HG03045 (cell line): Measurements from ENCODE around the gene GNPTAB.
"Not testable (repeated sequence)": the region's sequence is repeated elsewhere in the genome, so short reads cannot be mapped to it uniquely, and the experiment has no call there.

ENCODE experiments used
- ATAC-seq: cut with Tn5 transposase; IDR thresholded peaks from one replicate; pipeline ENCODE4 v1.9.1; 2021; ENCODE audit warnings: mild to moderate bottlenecking, moderate library complexity; ENCODE audit not compliant: unreplicated experiment

Gene GNPTAB

GRCh38 chr12:101830367-101831325 is at the start of gene GNPTAB:
TSS of gene GNPTAB (minus strand) at chr12:101830959. CDS start at chr12:101830675, 284 bp downstream.
- peak; percentile 91 for ATAC-seq

DNA sequence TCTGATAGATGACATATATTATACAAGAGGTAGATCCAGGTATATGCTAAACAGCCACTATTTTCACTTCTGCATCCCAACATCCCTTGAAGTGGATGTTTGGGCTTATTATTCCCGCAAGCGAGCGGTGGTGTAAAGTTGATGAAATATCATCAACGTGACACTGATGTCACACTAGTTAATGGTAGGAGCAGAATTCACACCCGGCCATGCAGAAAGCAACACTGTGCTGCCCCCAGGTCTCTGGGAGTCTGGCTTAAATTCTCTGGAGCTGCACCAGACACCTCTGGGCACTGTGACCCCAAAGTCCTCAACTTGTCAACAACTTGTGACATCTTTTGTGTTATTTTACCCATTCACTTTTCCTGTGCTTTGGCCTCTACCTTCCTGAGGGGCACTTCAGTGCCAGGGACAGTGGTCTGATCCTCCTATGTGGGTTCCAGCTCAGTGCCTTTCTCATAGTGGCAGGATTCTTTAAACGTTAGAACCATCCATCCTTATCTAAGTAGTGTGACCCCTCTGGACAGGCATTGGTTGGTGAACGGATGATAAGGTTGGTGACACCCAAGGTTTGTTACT is 47.6 kb upstream of the GNPTAB start:
- ATAC-seq: no peak

- peak; percentile 26 for ATAC-seq
Measured at GRCh38 chr12:101877806-101878242, 47.1 kb upstream of the GNPTAB start.

GRCh38 chr12:101876861-101877805 is 46.4 kb upstream of the GNPTAB start, which contains the start of gene DRAM1:
TSS of gene DRAM1 (plus strand) at chr12:101877580. CDS start at chr12:101877790, 210 bp downstream.
- peak; percentile 92 for ATAC-seq

- ATAC-seq: no peak
Measured at GRCh38 chr12:101876322-101876860, 45.6 kb upstream of the GNPTAB start.

GRCh38 chr12:101875162-101875561 is 44.4 kb upstream of the GNPTAB start:
- no peak for ATAC-seq

DNA sequence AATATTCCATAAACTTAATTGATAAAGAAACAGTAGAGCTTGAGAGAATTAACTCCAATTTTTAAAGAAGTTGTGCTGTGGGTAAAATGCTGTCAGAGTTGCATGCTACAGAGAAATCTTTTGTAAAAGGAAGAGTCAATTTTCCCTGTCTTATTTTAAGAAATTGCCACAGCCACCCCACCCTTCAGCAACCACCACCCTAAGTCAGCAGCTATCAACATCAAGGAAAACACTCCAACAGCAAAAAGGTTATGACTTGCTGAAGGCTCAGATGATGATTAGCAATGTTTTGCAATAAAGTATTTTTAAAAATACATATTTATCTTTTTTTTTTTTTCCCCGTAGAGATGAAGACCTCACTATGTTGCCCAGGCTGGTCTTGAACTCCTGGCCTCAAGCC is 40.2 kb upstream of the GNPTAB start:
- no peak for ATAC-seq

- not testable (repeated sequence) for ATAC-seq
Measured at GRCh38 chr12:101867619-101868018, 36.9 kb upstream of the GNPTAB start.

GRCh38 chr12:101866615-101867373 is 36.0 kb upstream of the GNPTAB start:
- ATAC-seq: no peak

- ATAC-seq: no peak
Measured at GRCh38 chr12:101863981-101864380, 33.2 kb upstream of the GNPTAB start.

DNA sequence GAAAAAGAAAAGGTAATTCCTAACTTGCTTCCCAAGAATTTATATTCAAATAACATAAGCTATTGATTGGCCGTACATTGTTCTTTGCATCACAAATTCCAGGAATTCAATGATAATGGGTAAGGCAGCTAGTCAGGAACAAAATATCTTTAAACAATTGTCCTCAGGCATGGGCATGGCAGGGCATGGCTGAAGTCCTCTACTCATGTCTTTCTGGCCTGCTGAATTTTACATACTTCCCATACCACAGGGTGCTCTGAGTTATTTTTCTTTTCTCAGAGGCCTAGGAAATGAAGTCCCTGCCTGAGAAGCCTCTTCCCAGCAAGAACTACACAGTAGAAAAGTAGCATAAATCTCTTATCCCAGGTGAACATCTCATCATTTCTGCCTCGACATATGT is 31.5 kb upstream of the GNPTAB start:
- ATAC-seq: no peak

DNA sequence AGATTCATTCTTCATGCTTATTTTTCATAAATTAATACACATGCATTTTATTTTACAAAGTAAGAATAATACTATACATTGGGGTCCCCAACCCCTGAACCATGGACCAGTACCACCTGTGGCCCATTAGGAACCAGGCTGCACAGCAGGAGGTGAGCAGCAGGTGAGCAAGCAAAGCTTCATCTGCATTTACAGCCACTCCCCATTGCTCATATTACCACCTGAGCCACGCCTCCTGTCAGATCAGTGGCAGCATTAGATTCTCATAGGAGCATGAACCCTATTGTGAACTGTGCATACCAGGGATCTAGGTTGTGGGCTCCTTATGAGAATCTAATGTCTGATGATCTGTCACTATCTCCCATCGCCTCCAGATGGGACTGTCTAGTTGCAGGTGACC is 30.9 kb upstream of the GNPTAB start:
- ATAC-seq: not testable (repeated sequence)

- peak; percentile 45 for ATAC-seq
Measured at GRCh38 chr12:101859664-101860607, 29.2 kb upstream of the GNPTAB start.

GRCh38 chr12:101858361-101858760 is 27.6 kb upstream of the GNPTAB start:
- no peak for ATAC-seq

- peak; percentile 44 for ATAC-seq
Measured at GRCh38 chr12:101857043-101857558, 26.3 kb upstream of the GNPTAB start.

DNA sequence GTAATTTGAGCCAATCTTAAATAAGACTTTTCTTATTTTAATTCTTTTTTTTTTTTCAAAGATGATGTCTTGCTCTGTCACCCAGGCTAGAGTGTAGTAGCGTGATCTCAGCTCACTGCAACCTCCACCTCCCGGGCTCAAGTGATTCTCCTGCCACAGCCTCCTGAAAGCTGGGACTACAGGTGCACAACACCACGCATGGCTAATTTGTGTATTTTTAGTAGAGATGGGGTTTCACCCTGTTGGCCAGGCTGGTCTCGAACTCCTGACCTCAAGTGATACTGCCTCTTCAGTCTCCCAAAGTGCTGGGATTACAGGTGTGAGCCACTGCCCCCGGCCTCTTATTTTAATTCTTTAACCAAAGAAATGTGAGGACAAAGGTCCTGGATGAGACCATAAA is 25.9 kb upstream of the GNPTAB start:
- peak; percentile 18 for ATAC-seq

- ATAC-seq: no peak
Measured at GRCh38 chr12:101855976-101856375, 25.2 kb upstream of the GNPTAB start.

GRCh38 chr12:101855364-101855884 is 24.7 kb upstream of the GNPTAB start:
- no peak for ATAC-seq
